Duodenal mucosa (tissue), 2 donors: ENCODE results near the gene TMEM154.

ENCODE experiments used
- H3K27ac ChIP-seq: one replicate; pipeline ENCODE4 v1.7.0; 2013; ENCODE audit warnings: low read depth, low read length
- H3K27me3 ChIP-seq, 2 donors: one replicate each; pipeline ENCODE4 v1.7.0; 2013; ENCODE audit warnings: low read length in 2 of 2, control low read depth in 1 of 2; ENCODE audit not compliant: insufficient read depth in 2 of 2, control insufficient read depth in 1 of 2
- H3K36me3 ChIP-seq, 2 donors: one replicate each; pipeline ENCODE4 v1.7.0; 2013; ENCODE audit warnings: low read length in 2 of 2, control low read depth in 1 of 2; ENCODE audit not compliant: insufficient read depth in 2 of 2, control insufficient read depth in 1 of 2
- H3K4me1 ChIP-seq, 2 donors: one replicate each; pipeline ENCODE4 v1.7.0; 2013; ENCODE audit warnings: low read length in 2 of 2, control low read depth in 1 of 2; ENCODE audit not compliant: insufficient read depth in 2 of 2, control insufficient read depth in 1 of 2
- H3K4me3 ChIP-seq, 2 donors: one replicate each; pipeline ENCODE4 v1.7.0; 2013; ENCODE audit warnings: low read length in 2 of 2, low read depth in 1 of 2
- H3K9ac ChIP-seq, 2 donors: one replicate each; pipeline ENCODE4 v1.7.0; 2013; ENCODE audit warnings: low read length in 2 of 2, low read depth in 1 of 2
- H3K9me3 ChIP-seq, 2 donors: one replicate each; pipeline ENCODE4 v1.7.0; 2013; ENCODE audit warnings: low read length in 2 of 2, control low read depth in 1 of 2; ENCODE audit not compliant: control insufficient read depth in 1 of 2

Gene TMEM154

DNA sequence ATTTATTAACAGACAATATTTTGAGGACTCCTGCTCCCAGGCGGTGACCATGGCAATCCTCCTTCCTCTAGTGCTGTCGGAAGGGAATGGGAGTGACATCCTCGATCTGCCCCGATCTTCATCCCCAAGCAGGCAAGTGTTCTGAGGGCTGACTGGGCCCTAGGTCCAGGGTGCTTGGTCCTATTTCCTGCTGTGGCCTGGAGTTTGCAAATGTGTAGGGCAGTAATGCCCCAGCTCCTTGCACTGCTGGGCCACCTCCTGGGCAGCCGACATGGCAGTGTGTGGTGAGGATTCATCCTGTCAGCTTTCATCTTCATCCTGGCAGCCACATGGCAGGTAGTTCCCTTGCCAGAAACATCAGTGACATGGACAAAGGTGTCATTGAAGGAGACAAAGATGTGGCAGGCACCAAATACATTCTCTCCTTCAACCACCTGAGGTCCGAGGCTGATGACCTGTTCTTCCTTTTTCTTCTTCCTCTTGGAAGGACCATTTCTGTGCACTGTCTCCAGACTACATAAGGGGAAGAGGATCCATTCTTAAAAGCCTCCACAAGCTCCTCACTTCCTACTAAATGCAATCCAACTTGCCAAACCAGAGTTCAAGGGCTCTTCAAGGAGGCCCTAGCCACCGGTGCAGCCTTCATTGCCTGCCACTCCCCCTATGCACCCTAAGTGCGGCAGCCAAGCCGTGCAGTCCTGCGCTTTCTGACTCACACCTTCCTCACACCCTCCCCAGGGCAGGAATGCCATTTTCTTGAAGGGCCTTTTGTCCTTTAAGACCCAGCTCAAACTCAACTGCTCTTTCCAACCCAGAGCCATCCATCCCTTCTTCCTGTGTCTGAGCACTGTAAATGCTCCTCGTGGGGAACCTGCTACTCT lies 65.7 kb downstream of the TMEM154 start:
- Histone ChIP-seq H3K4me3 (no peak overlapping the region), H3K27ac (no peak overlapping the region), H3K4me1 (no peaks in the 10 kb centered on the region), H3K27me3 (no peaks in the 10 kb centered on the region), H3K9me3 (no peaks in the 10 kb centered on the region), H3K36me3 (no peaks in the 10 kb centered on the region), H3K9ac (no peak overlapping the region)

DNA sequence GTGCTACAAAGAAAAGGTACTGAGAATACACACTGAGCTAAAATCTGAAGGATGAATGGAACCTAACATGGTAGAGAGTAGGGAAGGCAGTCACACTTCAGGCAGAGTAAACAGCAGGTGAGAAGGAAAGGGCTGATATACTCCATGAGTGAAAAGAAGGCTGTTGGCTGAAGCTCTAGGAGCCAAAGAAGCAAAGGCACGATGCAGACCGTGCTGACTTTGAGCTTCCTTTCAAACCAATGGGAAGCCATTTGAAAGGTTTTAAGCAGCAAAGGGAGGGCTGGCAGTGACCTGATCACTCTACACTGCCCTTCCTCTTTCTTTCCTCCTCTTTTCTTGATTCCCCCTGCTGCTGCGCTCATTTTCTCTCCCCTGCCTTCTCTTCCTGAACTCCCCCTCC lies 66.4 kb downstream of the TMEM154 start:
- Histone ChIP-seq H3K27me3 (no peaks in the 10 kb centered on the region), H3K9ac (no peak overlapping the region), H3K9me3 (no peaks in the 10 kb centered on the region), H3K4me1 (no peaks in the 10 kb centered on the region), H3K36me3 (no peaks in the 10 kb centered on the region), H3K4me3 (no peak overlapping the region), H3K27ac (no peak overlapping the region)

DNA sequence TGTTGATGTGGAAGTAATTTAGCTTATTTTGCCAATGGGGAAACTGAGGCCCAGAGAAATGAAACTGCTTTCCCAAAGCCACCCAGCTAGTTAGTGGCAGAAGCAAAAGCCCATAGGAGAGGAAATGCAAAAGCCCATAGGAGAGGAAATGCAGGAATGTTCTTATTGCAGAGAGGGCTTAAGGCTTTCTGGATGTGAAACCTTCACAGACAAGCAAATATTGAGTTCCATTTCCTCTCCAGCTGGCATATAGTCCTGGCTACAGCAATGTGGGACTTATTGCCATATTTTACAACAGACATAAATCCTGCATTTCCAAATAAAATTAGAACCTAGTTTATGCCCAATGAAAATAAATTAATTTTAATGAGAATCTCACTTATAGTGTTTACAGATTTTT lies 69.7 kb downstream of the TMEM154 start:
- Histone ChIP-seq H3K27me3 (no peaks in the 10 kb centered on the region), H3K4me3 (no peak overlapping the region), H3K9me3 (no peaks in the 10 kb centered on the region), H3K36me3 (no peaks in the 10 kb centered on the region), H3K4me1 (no peaks in the 10 kb centered on the region), H3K9ac (no peak overlapping the region), H3K27ac (no peak overlapping the region)

DNA sequence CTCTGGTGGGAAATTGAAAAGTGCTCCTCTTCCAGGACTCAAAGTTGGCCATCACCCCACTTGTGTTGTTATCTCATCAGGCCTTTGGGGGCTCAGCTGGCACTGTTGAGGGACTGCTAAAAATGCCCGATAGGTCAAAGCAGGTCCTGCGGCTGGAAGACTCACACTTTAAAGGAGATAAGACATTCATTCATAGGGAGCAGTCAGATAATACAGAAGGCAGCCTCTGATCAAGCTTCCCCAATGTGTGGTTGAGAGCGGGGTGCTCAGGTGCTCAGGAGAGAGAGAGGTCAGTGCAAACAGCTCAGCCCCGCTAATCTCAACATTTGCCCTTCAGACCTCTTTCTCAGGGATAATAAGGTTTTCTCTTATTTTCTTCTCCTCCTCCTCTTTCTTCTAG lies 70.3 kb downstream of the TMEM154 start:
- no peaks in the 10 kb centered on the region for H3K36me3 ChIP-seq
- H3K9me3 ChIP-seq: no peaks in the 10 kb centered on the region
- no peaks in the 10 kb centered on the region for H3K4me1 ChIP-seq
- no peak overlapping the region for H3K4me3 ChIP-seq
- no peak overlapping the region for H3K9ac ChIP-seq
- H3K27me3 ChIP-seq: no peaks in the 10 kb centered on the region
- no peak overlapping the region for H3K27ac ChIP-seq

DNA sequence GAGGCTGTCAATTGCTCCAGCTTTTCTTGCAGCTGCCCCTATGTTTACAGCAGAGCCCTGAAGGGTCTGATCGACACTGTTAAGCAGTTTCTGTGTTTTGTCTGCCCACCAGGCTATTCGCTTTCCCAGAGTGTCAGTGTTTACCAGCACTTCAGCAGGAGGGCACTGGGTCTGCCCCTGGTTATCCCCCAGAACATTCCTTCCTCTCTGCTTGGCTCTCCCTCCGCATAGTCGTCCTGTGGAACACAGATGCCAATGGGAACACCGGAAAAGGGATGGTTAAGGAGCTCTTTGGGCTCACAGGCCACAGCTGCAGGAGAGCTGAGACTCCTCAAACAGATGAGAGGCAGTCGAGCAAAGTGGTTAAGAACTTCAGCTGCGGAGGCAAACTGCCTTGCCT lies 72.6 kb downstream of the TMEM154 start:
- no peak overlapping the region for H3K27ac ChIP-seq
- H3K4me1 ChIP-seq: no peaks in the 10 kb centered on the region
- H3K4me3 ChIP-seq: no peak overlapping the region
- H3K36me3 ChIP-seq: no peaks in the 10 kb centered on the region
- H3K9me3 ChIP-seq: no peaks in the 10 kb centered on the region
- H3K27me3 ChIP-seq: no peaks in the 10 kb centered on the region
- H3K9ac ChIP-seq: no peak overlapping the region

DNA sequence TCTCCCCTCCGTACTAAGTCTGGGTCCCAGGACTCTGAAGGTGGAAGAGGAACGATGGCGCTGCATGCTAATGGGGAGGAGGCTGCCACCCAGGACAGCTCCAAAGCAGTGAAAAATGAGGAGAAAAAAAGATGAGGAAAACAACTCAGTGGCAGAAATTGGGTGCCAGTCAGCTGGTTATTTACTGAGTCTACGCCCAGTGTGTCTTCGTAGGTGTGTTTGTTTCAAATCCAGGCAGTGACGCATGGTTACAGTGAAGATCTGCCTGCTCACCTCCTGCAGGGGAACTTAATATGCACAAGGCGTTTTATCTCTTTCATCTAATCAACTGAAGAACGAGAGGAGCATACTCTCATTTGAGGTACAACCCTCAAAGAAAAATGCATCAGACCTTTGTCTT lies 73.0 kb downstream of the TMEM154 start:
- Histone ChIP-seq H3K27me3 (no peaks in the 10 kb centered on the region), H3K4me3 (no peak overlapping the region), H3K9ac (no peak overlapping the region), H3K27ac (no peak overlapping the region), H3K9me3 (no peaks in the 10 kb centered on the region), H3K4me1 (no peaks in the 10 kb centered on the region), H3K36me3 (no peaks in the 10 kb centered on the region)

DNA sequence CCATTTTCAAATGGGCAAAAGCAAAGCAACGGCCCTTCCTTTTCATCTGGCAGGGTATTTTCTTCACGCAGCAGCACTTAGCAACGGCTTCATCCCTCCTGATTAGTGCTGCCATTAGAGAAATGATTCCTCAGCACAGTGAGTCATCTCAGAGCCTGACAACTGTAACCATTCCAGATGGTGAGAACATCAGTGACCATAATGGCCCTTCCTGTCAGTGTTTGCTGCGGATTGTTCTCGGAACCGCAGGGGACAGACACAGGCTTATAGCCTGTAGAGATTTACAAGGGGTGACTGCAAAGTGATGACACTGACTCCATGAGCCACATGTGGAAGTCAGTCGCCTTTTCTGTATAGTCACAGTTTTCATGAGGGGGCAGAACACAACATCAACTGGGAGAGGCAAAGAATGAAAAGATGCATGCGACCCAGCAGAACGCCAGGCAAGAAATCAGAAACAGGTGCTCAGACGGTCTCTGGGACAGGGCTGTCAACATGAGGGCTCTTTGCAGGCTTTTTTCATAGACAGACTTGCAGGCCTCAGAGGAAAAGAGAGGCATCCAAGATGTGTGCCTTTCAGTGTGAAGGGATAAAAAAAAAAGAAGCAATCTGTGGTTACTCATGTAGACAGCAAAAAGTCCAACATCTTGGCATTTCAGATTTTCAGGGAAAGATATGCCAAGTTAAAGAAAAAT lies 74.0 kb downstream of the TMEM154 start:
- Histone ChIP-seq H3K27me3 (no peaks in the 10 kb centered on the region), H3K27ac (no peak overlapping the region), H3K36me3 (no peaks in the 10 kb centered on the region), H3K4me3 (no peak overlapping the region), H3K9me3 (no peaks in the 10 kb centered on the region), H3K4me1 (no peaks in the 10 kb centered on the region), H3K9ac (no peak overlapping the region)

DNA sequence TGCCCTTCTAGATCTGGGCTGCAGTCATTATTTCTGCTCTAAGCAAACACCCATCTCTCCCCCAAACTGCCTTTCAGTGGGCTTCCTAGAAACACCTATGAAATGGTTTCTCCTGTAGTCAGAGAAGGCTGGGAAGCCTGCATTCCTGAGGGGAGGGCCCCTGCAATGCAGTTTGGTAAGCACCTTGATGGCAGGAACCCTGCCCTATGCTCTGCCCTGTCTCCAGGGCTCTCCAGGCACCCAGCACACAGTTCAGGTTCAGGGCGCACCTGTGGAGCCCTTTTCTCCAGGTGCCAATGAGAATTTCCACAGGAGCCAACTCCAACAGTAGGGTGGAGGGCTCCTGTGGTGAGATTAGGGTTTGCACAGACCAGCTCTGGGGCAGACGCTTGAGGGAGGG lies 74.8 kb downstream of the TMEM154 start:
- no peak overlapping the region for H3K27ac ChIP-seq

DNA sequence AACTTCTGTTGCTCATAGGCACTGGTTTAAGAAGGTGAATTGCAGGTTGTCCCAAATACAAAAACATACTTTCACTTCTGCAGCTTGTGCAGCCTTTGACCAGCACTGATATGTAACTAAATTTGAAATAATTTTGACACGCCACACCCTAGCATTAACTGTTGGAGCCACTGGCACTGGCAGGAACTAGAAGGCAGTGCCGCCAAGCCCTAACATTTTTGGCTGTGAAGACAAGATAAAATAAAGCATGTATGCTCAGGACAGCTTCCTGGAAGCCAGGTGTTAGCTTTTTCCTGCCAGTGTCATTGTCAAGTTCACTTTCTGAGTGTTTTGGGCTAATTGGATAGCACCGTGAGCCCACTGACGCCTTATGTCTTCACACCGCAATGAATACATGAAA lies 78.6 kb downstream of the TMEM154 start:
- no peaks in the 10 kb centered on the region for H3K9me3 ChIP-seq
- H3K27ac ChIP-seq: no peak overlapping the region
- H3K27me3 ChIP-seq: no peaks in the 10 kb centered on the region
- no peak overlapping the region for H3K4me3 ChIP-seq
- no peaks in the 10 kb centered on the region for H3K36me3 ChIP-seq
- H3K4me1 ChIP-seq: no peaks in the 10 kb centered on the region
- H3K9ac ChIP-seq: no peak overlapping the region

More for the DNA sequence above, 74.8 kb downstream of the TMEM154 start:
- Histone ChIP-seq H3K4me3 (no peak overlapping the region), H3K9ac (no peak overlapping the region), H3K4me1 (no peaks in the 10 kb centered on the region), H3K36me3 (no peaks in the 10 kb centered on the region), H3K27me3 (no peaks in the 10 kb centered on the region), H3K9me3 (no peaks in the 10 kb centered on the region)

DNA sequence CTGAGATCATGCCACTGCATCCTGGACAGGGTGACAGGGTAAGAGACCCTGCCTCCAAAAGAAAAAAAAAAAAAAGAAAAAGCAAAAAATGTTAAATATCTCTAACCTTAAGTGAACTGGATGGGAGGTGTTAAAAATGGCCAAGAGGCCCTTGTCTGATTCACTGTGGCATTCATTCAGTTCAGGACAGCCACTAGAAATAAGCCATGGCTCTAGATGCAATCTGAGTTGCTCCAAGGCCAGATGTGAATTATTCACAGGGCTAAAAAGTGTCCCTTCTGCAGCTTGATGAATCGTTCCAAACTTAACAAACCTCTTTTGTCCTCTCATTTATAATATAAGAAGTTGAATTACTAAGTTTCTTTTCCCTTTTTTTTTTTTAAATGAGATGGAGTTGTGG lies 80.2 kb downstream of the TMEM154 start:
- Histone ChIP-seq H3K27me3 (peaks cover 0 to 3% of the 10 kb centered on the region in 2 donors), H3K9me3 (no peaks in the 10 kb centered on the region), H3K27ac (no peak overlapping the region), H3K36me3 (no peaks in the 10 kb centered on the region), H3K4me3 (no peak overlapping the region), H3K9ac (no peak overlapping the region), H3K4me1 (no peaks in the 10 kb centered on the region)
